Activated CD8-positive, alpha-beta memory T cell treated with anti-CD3 and anti-CD28 coated beads for 24 hours (primary cell): ENCODE data around the gene ZKSCAN7.
"Not testable (repeated sequence)": the region's sequence is repeated elsewhere in the genome, so short reads cannot be mapped to it uniquely, and the experiment has no call there.

Experiments used
- DNase-seq: peaks from one replicate; pipeline ENCODE4 v3.0.0-alpha.2; 2020

ZKSCAN7 gene

DNA sequence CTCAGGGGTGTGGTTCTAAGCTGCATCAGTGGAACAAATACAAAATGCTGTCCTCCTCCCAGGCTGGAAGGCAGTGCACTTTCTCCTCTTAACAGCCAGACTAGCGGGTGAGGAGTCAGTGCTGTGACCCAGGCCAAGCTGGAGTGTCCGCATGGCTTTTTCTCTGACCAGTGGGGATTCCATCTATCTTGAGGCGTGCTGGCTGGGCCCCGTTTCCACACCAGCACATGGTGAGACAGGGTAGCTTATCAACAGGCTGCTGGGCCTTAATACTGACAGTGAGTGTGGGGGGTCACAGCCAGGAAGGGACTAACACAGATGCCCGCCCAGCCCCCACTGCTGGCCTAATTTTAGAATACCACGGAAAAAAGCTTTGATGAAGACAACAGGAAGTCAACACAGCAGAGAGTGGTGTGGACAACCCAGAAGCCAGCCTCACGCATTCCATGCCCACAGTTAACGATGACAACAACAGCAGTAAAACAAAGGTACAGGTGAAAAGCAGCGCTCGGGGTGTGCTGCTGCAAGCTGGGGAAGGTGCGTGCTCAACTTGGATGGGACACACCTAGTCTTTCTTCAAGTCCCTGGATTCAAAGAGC, 22.5 kb downstream of the ZKSCAN7 start:
- DNase-seq: not testable (repeated sequence)

DNA sequence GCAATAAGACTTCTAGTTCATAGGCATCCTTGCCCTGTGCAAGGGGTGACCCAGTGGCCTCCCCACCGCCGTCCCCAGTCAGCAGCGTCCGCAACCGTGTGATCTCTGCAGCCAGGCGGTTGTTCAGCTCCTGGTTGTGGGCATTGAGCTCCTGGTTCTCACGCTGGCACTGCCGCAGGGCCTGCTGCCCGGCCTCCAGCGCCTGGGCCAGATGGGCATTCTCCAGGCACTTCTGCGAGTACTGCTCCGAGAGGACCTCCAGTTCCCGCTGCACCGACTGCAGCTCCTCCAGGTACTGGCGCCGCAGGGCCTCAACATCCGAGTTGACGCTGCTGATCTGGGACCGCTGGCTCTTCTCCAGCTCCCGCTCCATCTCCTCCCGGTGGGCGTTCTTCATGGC, 23.3 kb downstream of the ZKSCAN7 start:
- not testable (repeated sequence) for DNase-seq

DNA sequence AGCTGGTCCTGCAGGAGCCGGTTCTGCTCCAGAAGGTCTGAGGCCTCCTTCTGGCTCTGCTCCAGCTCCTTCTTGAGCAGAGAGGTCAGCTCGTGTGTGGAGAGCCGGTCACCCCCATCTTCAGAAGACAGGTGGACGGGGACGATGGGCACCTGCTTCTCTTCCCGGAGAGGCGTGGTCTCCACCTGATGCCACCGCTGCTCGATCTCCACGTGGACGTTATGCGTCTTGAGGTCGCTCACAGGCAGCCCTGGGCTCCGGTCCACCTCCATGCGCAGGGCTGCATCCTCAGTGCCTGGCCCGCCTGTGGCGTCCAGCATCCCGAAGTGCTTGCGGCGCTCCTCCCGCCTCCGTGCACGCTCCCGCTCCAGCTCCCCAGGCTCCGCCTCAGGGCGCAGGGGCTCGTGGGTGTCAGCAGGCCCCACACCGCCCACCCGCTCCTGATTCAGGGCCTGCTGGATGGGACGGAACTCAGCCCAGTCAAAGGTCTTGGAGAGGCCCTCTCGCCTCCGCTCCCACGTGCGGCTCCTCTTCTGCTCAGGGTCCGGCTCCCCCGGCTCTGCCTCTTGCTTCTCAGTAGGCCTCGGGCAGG, 24.0 kb downstream of the ZKSCAN7 start:
- not testable (repeated sequence) for DNase-seq

DNA sequence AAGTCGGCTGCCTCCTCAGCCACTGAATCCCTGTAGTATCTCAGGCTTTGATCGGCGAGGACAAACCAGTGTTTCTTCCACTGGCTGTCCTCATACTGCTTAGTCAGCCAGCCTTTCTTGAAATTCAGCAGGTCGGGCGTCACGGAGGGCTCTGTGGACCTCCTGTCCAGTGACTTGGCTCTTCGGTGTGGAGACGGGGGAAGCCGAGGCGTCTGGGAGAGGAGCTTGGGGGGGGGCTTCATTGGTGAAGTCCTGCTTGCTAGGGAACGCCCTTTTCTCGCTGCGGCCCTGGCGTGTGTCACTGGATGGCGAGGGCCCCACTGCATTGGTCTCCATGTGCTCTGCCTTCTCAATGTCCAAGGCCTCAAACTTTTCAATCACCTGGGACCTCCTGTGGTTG, 24.8 kb downstream of the ZKSCAN7 start:
- not testable (repeated sequence) for DNase-seq

DNA sequence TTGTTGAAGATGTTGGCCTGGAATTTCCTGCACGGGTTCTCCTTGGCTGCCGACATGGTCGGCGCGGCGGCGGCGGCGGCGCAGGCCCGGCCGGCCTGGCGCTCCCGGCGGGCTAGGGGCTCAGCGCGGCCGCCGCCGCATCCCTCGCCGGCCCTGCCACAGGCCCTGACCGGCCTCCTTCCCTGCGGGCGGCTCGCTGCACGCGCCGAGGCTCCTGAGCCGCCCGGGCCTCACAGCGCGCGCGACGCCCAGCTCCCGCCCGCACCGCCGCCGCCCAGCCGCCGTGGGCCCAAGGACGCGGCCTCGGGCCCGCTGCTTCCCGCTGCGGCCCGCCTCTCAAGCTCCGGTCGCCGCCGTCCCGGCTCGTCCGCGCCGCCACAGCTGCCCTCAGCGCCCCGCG, 26.0 kb downstream of the ZKSCAN7 start:
- not testable (repeated sequence) for DNase-seq

GRCh38 chr3:44584646-44585501, 29.9 kb downstream of the ZKSCAN7 start, which contains the start of gene ZNF660:
ZNF660 (plus strand) TSS chr3:44584964; CDS start chr3:44594194, 9,230 bp downstream.
- peak; percentile 58 for DNase-seq

GRCh38 chr3:44596621-44597020, 41.6 kb downstream of the ZKSCAN7 start:
- DNase-seq: no peak

DNA sequence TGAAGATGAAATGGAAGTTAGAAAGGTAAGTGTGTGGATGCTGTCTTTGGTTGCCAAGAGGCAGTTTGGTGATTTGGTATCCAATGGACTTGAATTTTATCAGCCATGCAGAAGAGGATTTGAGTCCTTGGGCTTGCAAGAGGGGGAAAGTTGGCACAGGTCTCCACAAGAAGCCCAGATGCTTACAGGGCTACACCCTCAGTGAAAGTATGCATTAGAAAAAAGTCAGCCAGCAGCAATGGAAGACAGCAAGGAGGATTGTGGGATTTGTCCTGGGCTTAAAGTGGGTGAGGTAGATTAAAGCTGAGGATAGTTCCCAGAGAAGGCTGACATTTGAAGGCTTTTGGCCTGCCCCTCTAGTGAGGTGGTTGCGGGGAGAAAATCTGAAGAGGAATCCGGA, 46.8 kb downstream of the ZKSCAN7 start:
- DNase-seq: no peak

DNA sequence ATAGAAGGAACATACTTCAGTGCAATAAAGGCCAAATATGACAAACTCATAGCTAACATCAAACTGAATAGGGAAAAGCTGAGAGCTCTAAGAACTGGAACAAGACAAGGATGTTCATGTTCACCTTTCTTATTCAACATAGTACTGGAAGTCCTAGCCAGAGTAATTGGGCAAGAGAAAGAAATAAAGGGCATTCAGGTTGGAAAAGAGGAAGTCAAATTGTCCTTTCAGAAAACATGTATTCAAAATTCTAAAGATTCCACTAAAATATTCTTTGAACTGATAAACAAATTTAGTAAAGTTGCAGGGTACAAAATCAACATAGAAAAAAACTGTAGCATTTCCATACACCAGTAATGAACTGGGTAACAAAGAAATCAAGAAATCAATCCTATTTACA, 57.7 kb downstream of the ZKSCAN7 start:
- DNase-seq: no peak
